Gastrocnemius medialis (tissue), 4 donors: ENCODE data around the gene LRRC75B. TPM values are rescaled to one million over a fixed set of nuclear protein-coding genes. Genes with fewer than 3 reads are reported as not detected.

ENCODE experiments used
- ATAC-seq, 2 donors: fragments of 150-250 bp; one replicate each; pipeline ENCODE4 v1.9.1; 2016
- DNase-seq, 2 donors: peaks; one replicate each; pipeline ENCODE4 v3.0.0-alpha.2; 2019
- H3K27ac ChIP-seq, 4 donors: fragments of 200-600 bp; sonication (generic); 1 replicate in 1 of 4; 2 replicates in 3 of 4; pipeline ENCODE4 v1.5.1; 2016 to 2018; ENCODE audit warnings: mild to moderate bottlenecking in 2 of 4, moderate library complexity in 1 of 4
- H3K27me3 ChIP-seq, 3 donors: fragments of 200-600 bp; sonication (generic) in 2 of 3; 1 replicate in 1 of 3; 2 replicates in 2 of 3; pipeline versions ENCODE4 v1.5.1 to v1.6.0; 2016 to 2019; ENCODE audit warnings: mild to moderate bottlenecking in 1 of 3, moderate library complexity in 1 of 3
- H3K36me3 ChIP-seq, 2 donors: fragments of 200-600 bp; sonication (generic) in 1 of 2; one replicate each; pipeline ENCODE4 v1.5.1; 2017 to 2018
- H3K4me1 ChIP-seq, 2 donors: fragments of 200-600 bp; sonication (generic) in 1 of 2; one replicate each; pipeline ENCODE4 v1.5.1; 2016 to 2017; ENCODE audit warnings: mild to moderate bottlenecking in 2 of 2
- H3K4me3 ChIP-seq, 4 donors: fragments of 200-600 bp; sonication (generic) in 3 of 4; 1 replicate in 1 of 4; 2 replicates in 3 of 4; pipeline ENCODE4 v1.5.1; 2016 to 2019; ENCODE audit warnings: mild to moderate bottlenecking in 2 of 4
- H3K9me3 ChIP-seq, 3 donors: fragments of 200-600 bp; sonication (generic) in 2 of 3; 1 replicate in 1 of 3; 2 replicates in 2 of 3; pipeline ENCODE4 v1.5.1; 2016 to 2019
- CTCF ChIP-seq, 5 experiments: fragments of 450-650 bp in 3 of 5; fragments of 200-600 bp in 2 of 5; sonication (generic) in 2 of 5; IDR thresholded peaks in 4 of 5; conservative IDR thresholded peaks in 1 of 5; 1 replicate in 4 of 5; 2 replicates in 1 of 5; pipeline ENCODE4 v1.5.1; 2016 to 2019; ENCODE audit warnings: antibody characterized with exemption in 5 of 5, mild to moderate bottlenecking in 3 of 5, moderate library complexity in 3 of 5
- POLR2A ChIP-seq, 2 donors: fragments of 450-650 bp; IDR thresholded peaks; one replicate each; pipeline ENCODE4 v1.6.1; 2017; ENCODE audit warnings: antibody characterized with exemption in 2 of 2, mild to moderate bottlenecking in 2 of 2, moderate library complexity in 2 of 2
- in situ Hi-C, 4 donors: fragments of 200-750 bp; cut with MboI; loops; one replicate each; pipeline versions ENCODE4 v1.15.0 to v1.8.0; 2017; ENCODE audit warnings: low sequenced_read_pairs in 4 of 4
- intact Hi-C: fragments of 100-400 bp; cut with DNase I; formaldehyde crosslinking; loops from one replicate; pipeline ENCODE4 v1.15.1; 2023; ENCODE audit warnings: low total_unique reads
- total RNA-seq, 4 donors: library from RNA; depleted of rRNA; stranded (reverse); fragments of >200 nt; gene quantifications; one replicate each; pipeline versions ENCODE4 v1.1.0 to v1.2.3, GENCODE V29; 2016

The LRRC75B gene
- total RNA-seq, 4 donors from 2014 or later: 1.9 to 3.4 (median 2.8) TPM

GRCh38 chr22:24588757-24589481 lies 4.0 kb downstream of the LRRC75B start:
- intact Hi-C loops: no loop called here
- no peak overlapping the region for H3K27ac ChIP-seq

GRCh38 chr22:24588381-24588756 lies 4.5 kb downstream of the LRRC75B start:
- intact Hi-C loops (no loop called here), in situ Hi-C loops (no loop called here)
- ATAC-seq (no peak), DNase-seq (no peak)
- Histone ChIP-seq H3K27me3 (no peaks in the 10 kb centered on the region), H3K4me3 (no peak overlapping the region), H3K36me3 (no peaks in the 10 kb centered on the region), H3K27ac (no peak overlapping the region), H3K4me1 (no peaks in the 10 kb centered on the region), H3K9me3 (no peaks in the 10 kb centered on the region)
- TF ChIP-seq CTCF (IDR thresholded peaks at IDR 0.05 in 4 of 5, conservative IDR thresholded peaks at IDR 0.05 in 1 of 5) (no peak), POLR2A (IDR thresholded peaks at IDR 0.05) (no peak)

More at GRCh38 chr22:24588757-24589481, 4.0 kb downstream of the LRRC75B start:
- Histone ChIP-seq H3K4me3 (no peak overlapping the region), H3K4me1 (no peaks in the 10 kb centered on the region), H3K27me3 (no peaks in the 10 kb centered on the region), H3K36me3 (no peaks in the 10 kb centered on the region), H3K9me3 (no peaks in the 10 kb centered on the region)
- TF ChIP-seq POLR2A (IDR thresholded peaks at IDR 0.05) (no peak), CTCF (IDR thresholded peaks at IDR 0.05 in 4 of 5, conservative IDR thresholded peaks at IDR 0.05 in 1 of 5) (no peak)
- ATAC-seq: no peak
- in situ Hi-C loops: no loop called here
- DNase-seq: no peak

- in situ Hi-C loops: no loop called here
These were observed 4.9 kb downstream of the LRRC75B start for GRCh38 chr22:24587948-24588347.

GRCh38 chr22:24587251-24587650 lies 5.6 kb downstream of the LRRC75B start:
- Histone ChIP-seq H3K4me3 (no peak overlapping the region), H3K4me1 (no peaks in the 10 kb centered on the region), H3K36me3 (no peaks in the 10 kb centered on the region), H3K27ac (no peak overlapping the region), H3K9me3 (no peaks in the 10 kb centered on the region), H3K27me3 (no peaks in the 10 kb centered on the region)
- TF ChIP-seq CTCF (IDR thresholded peaks at IDR 0.05 in 4 of 5, conservative IDR thresholded peaks at IDR 0.05 in 1 of 5): no peak
- no peak for TF ChIP-seq POLR2A (IDR thresholded peaks at IDR 0.05)
- intact Hi-C loops (no loop called here), in situ Hi-C loops (no loop called here)
- ATAC-seq (no peak), DNase-seq (no peak)

More at GRCh38 chr22:24587948-24588347, 4.9 kb downstream of the LRRC75B start:
- ATAC-seq (no peak), DNase-seq (no peak)
- Histone ChIP-seq H3K27ac (no peak overlapping the region), H3K9me3 (no peaks in the 10 kb centered on the region), H3K27me3 (no peaks in the 10 kb centered on the region), H3K4me3 (no peak overlapping the region), H3K4me1 (no peaks in the 10 kb centered on the region), H3K36me3 (no peaks in the 10 kb centered on the region)
- intact Hi-C loops: no loop called here
- TF ChIP-seq CTCF (IDR thresholded peaks at IDR 0.05 in 4 of 5, conservative IDR thresholded peaks at IDR 0.05 in 1 of 5): no peak
- TF ChIP-seq POLR2A (IDR thresholded peaks at IDR 0.05): no peak
